ENCODE data around the gene GREM1. TPM values are rescaled to one million over a fixed set of nuclear protein-coding genes. Genes with fewer than 3 reads are reported as not detected.

The GREM1 gene
- total and polyA plus RNA-seq, 2 of the 8 experiments (the other 6 are each of a cell fraction or from before 2014, with no cell fraction given) = 0.12 to 1.1 TPM

GRCh38 chr15:32676169-32676568 is 41.6 kb upstream of the GREM1 start:
- Histone ChIP-seq H2BK15ac (ENCODE audit: low read length) (no peak overlapping the region), H2BK12ac (ENCODE audit: low read depth, low read length) (no peak overlapping the region), H3K79me1 (ENCODE audit: low read depth, low read length) (no peaks in the 10 kb centered on the region), H2BK20ac (ENCODE audit: low read length) (no peak overlapping the region), H3K27ac (ENCODE audit: low read depth, low read length) (no peak overlapping the region), H3K27me3 (replicated peaks in 1 of 4; ENCODE audit: control insufficient read depth in 3 of 4, extremely low read depth in 1 of 4, insufficient read depth in 3 of 4, low read length in 3 of 4) (no peaks in the 10 kb centered on the region), H3K56ac (replicated peaks; ENCODE audit: insufficient read length, low read depth, low read length) (no peak overlapping the region), H3K79me2 (ENCODE audit: control insufficient read depth in 1 of 2, insufficient read depth in 2 of 2, low read length in 2 of 2) (no peaks in the 10 kb centered on the region), H3K4me3 (ENCODE audit: extremely low read depth in 1 of 4, insufficient read depth in 2 of 4, low read depth in 3 of 4, low read length in 4 of 4) (no peak overlapping the region), H2BK5ac (ENCODE audit: low read depth, low read length) (no peak overlapping the region), H4K20me1 (replicated peaks in 1 of 2; ENCODE audit: control insufficient read depth in 1 of 2, insufficient read depth in 2 of 2, low read length in 2 of 2) (no peaks in the 10 kb centered on the region), H2AK5ac (ENCODE audit: low read depth, low read length) (no peak overlapping the region), H3K4me2 (ENCODE audit: insufficient read depth in 1 of 2, low read depth in 2 of 2, low read length in 2 of 2) (no peak overlapping the region), H3K23me2 (ENCODE audit: low read depth, low read length) (no peaks in the 10 kb centered on the region; the same call in 1 of the 2 replicates), H3K14ac (ENCODE audit: insufficient read length) (no peak overlapping the region), H3K23ac (ENCODE audit: insufficient read length) (no peak overlapping the region), H4K91ac (replicated peaks; ENCODE audit: insufficient read length, low read length) (no peak overlapping the region), H3K9ac (replicated peaks in 1 of 4; ENCODE audit: extremely low read depth in 1 of 4, low read depth in 3 of 4, low read length in 3 of 4) (no peak overlapping the region), H4K5ac (ENCODE audit: insufficient read length, low read depth, low read length) (no peak overlapping the region), H3K9me3 (ENCODE audit: insufficient read depth in 2 of 2, low read depth in 1 of 2, low read length in 1 of 2) (no peaks in the 10 kb centered on the region), H4K8ac (ENCODE audit: extremely low read depth, insufficient read depth, low read length) (no peak overlapping the region), H2AFZ (ENCODE audit: low read length) (no peak overlapping the region), H3K4ac (replicated peaks; ENCODE audit: insufficient read length, low read depth, low read length) (no peak overlapping the region), H2BK120ac (replicated peaks; ENCODE audit: low read depth, low read length) (no peak overlapping the region), H3K18ac (ENCODE audit: extremely low read depth, low read length) (no peak overlapping the region), H3K36me3 (ENCODE audit: control insufficient read depth in 2 of 4, insufficient read depth in 4 of 4, low read length in 3 of 4) (no peaks in the 10 kb centered on the region), H3K4me1 (replicated peaks in 1 of 4; ENCODE audit: control insufficient read depth in 3 of 4, insufficient read depth in 4 of 4, low read length in 3 of 4) (peaks cover 0 to 6% (median under 1%) of the 10 kb centered on the region in 4 experiments; a peak in 2 of 7 replicates)
- FAIRE-seq (no peak), DNase-seq (ENCODE audit: low read depth in 1 of 2, low spot score in 2 of 2) (no peak)
- 88% methylated on average over 2 of the region's 2 CpGs; no CpG with 5 or more reads in 1 of the 2 experiments for WGBS, 2 experiments (ENCODE audit: extremely low coverage in 1 of 2, insufficient coverage in 1 of 2, insufficient read length in 1 of 2, insufficient replicate concordance in 2 of 2, low coverage in 1 of 2, low lambda C conversion rate in 2 of 2, missing lambda C conversion rate in 1 of 2)
- ChIA-PET CTCF (ENCODE audit: partially characterized antibody) (interaction anchor here (0.9 to 1.5 kb wide), 4 partner anchors 10 to 27 kb away, joined by 3 to 5 read pairs (median 4); no protein-coding TSS in a partner anchor), POLR2A (ENCODE audit: partially characterized antibody) (no interaction called here)
- TF ChIP-seq NRF1 (IDR thresholded peaks at IDR 0.05; ENCODE audit: low read depth, low read length) (no peak), BCL11A (IDR thresholded peaks at IDR 0.05; ENCODE audit: low read depth in 2 of 2, low read length in 2 of 2) (no peak), CEBPB (IDR thresholded peaks at IDR 0.05; ENCODE audit: low read depth, low read length) (no peak), SIX5 (IDR thresholded peaks at IDR 0.05; ENCODE audit: low read depth, low read length) (no peak), BACH1 (IDR thresholded peaks at IDR 0.05; ENCODE audit: low read length) (no peak), EP300 (IDR thresholded peaks at IDR 0.05; ENCODE audit: borderline replicate concordance in 1 of 2, low read depth in 2 of 2, low read length in 2 of 2) (no peak)

Measured in H1 (cell line).